Ectodermal cell (in vitro differentiated cells): Measurements from ENCODE around the gene ABCC8.
A peak's percentile ranks its signal among the peaks of the same experiment; 100 is the strongest.

ENCODE experiments used
- H3K27ac ChIP-seq: 2 replicates; pipeline ENCODE4 v1.7.0; 2013; ENCODE audit warnings: mild to moderate bottlenecking, low read depth, low read length; ENCODE audit not compliant: insufficient read depth, poor library complexity, severe bottlenecking
- H3K27me3 ChIP-seq: 2 replicates; pipeline ENCODE4 v1.7.0; 2013; ENCODE audit warnings: mild to moderate bottlenecking, low read length; ENCODE audit not compliant: insufficient read depth, control insufficient read depth, poor library complexity, severe bottlenecking
- H3K36me3 ChIP-seq: one replicate; pipeline ENCODE4 v1.7.0; 2013; ENCODE audit warnings: low read length; ENCODE audit not compliant: control insufficient read depth, insufficient read depth
- H3K4me1 ChIP-seq: one replicate; pipeline ENCODE4 v1.7.0; 2013; ENCODE audit warnings: low read length; ENCODE audit not compliant: control insufficient read depth, insufficient read depth
- H3K4me3 ChIP-seq: 2 replicates; pipeline ENCODE4 v1.7.0; 2013; ENCODE audit warnings: low read depth, low read length, control low read depth; ENCODE audit not compliant: insufficient read depth
- H3K9me3 ChIP-seq: 2 replicates; pipeline ENCODE4 v1.7.0; 2013; ENCODE audit warnings: mild to moderate bottlenecking, low read length, moderate library complexity; ENCODE audit not compliant: control insufficient read depth
- WGBS, 2 experiments: methylation state at CpG; one replicate each; pipeline ENCODE4 v1.1.7; 2013; ENCODE audit warnings: missing lambda C conversion rate in 2 of 2; 5-methylcytosine and 5-hydroxymethylcytosine counted together

Gene ABCC8

DNA sequence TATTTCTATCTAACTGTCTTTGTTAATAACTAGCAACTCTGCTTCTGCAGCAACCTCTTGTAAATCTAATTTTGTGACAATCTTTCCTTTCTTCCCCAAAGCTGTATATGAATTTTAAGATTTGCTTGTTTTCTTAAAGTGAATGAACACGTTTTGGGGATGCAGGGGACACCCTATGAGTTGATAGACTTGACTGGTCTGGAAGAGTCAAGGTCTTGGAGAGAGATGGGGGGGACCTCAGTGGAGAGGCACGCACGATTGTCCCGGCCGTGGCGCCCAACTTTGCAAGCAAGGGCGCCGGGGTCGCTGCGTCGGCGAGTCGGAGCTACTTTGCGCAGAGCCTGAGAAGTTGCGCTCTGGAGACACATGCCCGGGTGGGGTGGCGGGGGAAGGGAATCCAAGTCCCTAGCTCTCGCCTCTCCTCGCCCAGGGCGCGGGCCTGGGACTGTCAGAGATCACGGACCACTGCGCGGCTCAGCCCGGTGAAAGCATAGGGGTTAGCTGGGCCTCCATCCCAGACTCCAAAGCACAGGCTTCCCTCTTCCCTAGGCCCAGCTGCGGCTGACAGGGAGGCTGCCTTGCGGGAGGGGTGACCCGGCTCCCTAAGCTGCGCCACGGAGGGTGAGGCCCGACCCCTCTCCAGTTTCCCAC lies 854 bp downstream of the ABCC8 start:
- H3K36me3 ChIP-seq, result no peaks in the 10 kb centered on the region
- no peak overlapping the region for H3K27ac ChIP-seq
- H3K9me3 ChIP-seq, result no peaks in the 10 kb centered on the region
- H3K27me3 ChIP-seq, result peaks cover 62% of the 10 kb centered on the region
- H3K4me1 ChIP-seq, result peaks cover 20% of the 10 kb centered on the region
- H3K4me3 ChIP-seq, result peak overlapping the region; percentile 54
- WGBS, 2 experiments, result 1 to 2% methylated on average over 31 of the region's 31 CpGs

DNA sequence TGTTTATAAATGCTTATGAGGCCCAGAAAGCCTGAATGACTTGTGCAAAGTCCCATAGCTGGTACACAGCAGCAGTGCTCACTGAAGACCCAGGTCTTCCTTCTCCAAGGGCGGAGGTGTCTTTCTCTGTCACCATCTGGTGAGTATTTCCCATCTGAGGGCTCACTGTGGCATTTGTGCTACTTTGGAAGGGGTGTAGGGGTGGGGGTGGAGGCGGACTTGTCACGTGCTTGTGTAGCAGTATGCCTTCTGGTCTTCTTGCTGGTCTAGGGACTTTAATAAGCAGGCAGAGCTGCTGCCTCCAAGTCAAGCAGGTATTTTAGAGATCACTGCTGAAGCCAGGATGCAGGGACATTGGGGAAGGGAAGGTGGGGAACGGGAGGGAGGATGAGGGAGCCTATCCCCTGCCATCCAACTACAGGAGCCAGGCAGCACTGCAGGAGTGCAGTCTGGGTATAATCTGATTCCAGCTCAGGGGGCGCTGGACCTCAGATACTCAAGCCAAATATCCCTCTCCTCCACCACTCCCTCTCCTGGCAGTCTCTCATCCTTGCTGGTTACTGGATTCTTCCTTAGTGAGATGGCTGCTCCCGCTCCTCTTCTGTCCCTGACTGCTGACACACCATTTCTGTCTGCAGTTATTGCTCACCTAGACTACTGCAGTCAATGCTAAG lies 3.4 kb downstream of the ABCC8 start:
- peaks cover 20% of the 10 kb centered on the region for H3K4me1 ChIP-seq
- H3K36me3 ChIP-seq, result no peaks in the 10 kb centered on the region
- WGBS, 2 experiments, result 44 to 50% methylated on average over 6 of the region's 6 CpGs
- peaks cover 51% of the 10 kb centered on the region for H3K27me3 ChIP-seq
- H3K4me3 ChIP-seq, result no peak overlapping the region
- no peaks in the 10 kb centered on the region for H3K9me3 ChIP-seq
- H3K27ac ChIP-seq, result no peak overlapping the region

GRCh38 chr11:17472467-17472866 lies 4.2 kb downstream of the ABCC8 start:
- Histone ChIP-seq H3K4me3 (no peak overlapping the region), H3K9me3 (no peaks in the 10 kb centered on the region), H3K36me3 (no peaks in the 10 kb centered on the region), H3K27me3 (peaks cover 44% of the 10 kb centered on the region), H3K4me1 (peaks cover 20% of the 10 kb centered on the region), H3K27ac (no peak overlapping the region)
- 30 to 32% methylated on average over 3 of the region's 3 CpGs for WGBS, 2 experiments

GRCh38 chr11:17471501-17471900 lies 5.1 kb downstream of the ABCC8 start:
- Histone ChIP-seq H3K27me3 (peaks cover 34% of the 10 kb centered on the region), H3K4me1 (peaks cover 20% of the 10 kb centered on the region), H3K27ac (no peak overlapping the region), H3K36me3 (no peaks in the 10 kb centered on the region), H3K9me3 (no peaks in the 10 kb centered on the region), H3K4me3 (no peak overlapping the region)
- 91 to 94% methylated on average over 3 of the region's 3 CpGs for WGBS, 2 experiments

GRCh38 chr11:17469998-17470397 lies 6.6 kb downstream of the ABCC8 start:
- no peak overlapping the region for H3K27ac ChIP-seq
- no peak overlapping the region for H3K4me3 ChIP-seq
- H3K27me3 ChIP-seq, result peaks cover 19% of the 10 kb centered on the region
- WGBS, 2 experiments, result 97% methylated on average over 6 of the region's 6 CpGs
- H3K4me1 ChIP-seq, result peaks cover 14% of the 10 kb centered on the region
- no peaks in the 10 kb centered on the region for H3K36me3 ChIP-seq
- no peaks in the 10 kb centered on the region for H3K9me3 ChIP-seq

- Histone ChIP-seq H3K27me3 (peaks cover 3% of the 10 kb centered on the region), H3K9me3 (no peaks in the 10 kb centered on the region), H3K27ac (no peak overlapping the region), H3K4me3 (no peak overlapping the region), H3K36me3 (no peaks in the 10 kb centered on the region), H3K4me1 (peaks cover 12% of the 10 kb centered on the region)
- WGBS, 2 experiments, result 91 to 96% methylated on average over 4 of the region's 4 CpGs
These were observed 8.5 kb downstream of the ABCC8 start for GRCh38 chr11:17468122-17468521.

GRCh38 chr11:17463546-17464174 lies 13.0 kb downstream of the ABCC8 start:
- H3K27me3 ChIP-seq, result no peaks in the 10 kb centered on the region
- H3K36me3 ChIP-seq, result no peaks in the 10 kb centered on the region
- no peak overlapping the region for H3K4me3 ChIP-seq
- H3K27ac ChIP-seq, result no peak overlapping the region
- no peaks in the 10 kb centered on the region for H3K9me3 ChIP-seq
- WGBS, 2 experiments, result 89 to 96% methylated on average over 10 to 11 of the region's 11 CpGs
- H3K4me1 ChIP-seq, result no peaks in the 10 kb centered on the region

- no peaks in the 10 kb centered on the region for H3K9me3 ChIP-seq
- no peak overlapping the region for H3K27ac ChIP-seq
- WGBS, 2 experiments, result 86 to 89% methylated on average over 11 to 12 of the region's 13 CpGs
- peaks cover 5% of the 10 kb centered on the region for H3K4me1 ChIP-seq
- no peaks in the 10 kb centered on the region for H3K27me3 ChIP-seq
- H3K4me3 ChIP-seq, result no peak overlapping the region
- no peaks in the 10 kb centered on the region for H3K36me3 ChIP-seq
These were observed 13.7 kb downstream of the ABCC8 start for GRCh38 chr11:17462940-17463339.

DNA sequence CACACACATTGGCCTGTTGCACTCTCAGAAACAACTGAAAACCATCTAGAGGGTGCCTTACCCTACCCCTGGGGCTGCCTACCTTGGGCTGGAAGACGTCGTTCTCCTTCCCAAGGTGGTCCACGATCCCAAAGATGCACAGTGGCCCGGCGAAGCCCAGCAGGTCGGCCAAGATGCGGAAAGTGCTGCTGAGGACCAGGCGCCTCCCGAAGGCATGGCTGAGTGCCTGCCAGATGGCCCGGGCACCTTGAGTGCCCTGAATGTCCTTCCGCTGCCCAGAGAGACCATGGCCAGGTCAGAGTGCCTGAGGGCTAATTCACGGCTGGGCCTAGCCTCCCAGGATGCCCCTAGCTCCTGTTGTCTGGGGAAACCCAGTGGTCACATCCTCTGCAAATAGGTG lies 16.2 kb downstream of the ABCC8 start:
- Histone ChIP-seq H3K9me3 (no peaks in the 10 kb centered on the region), H3K4me3 (no peak overlapping the region), H3K4me1 (peaks cover 12% of the 10 kb centered on the region), H3K27me3 (no peaks in the 10 kb centered on the region), H3K36me3 (no peaks in the 10 kb centered on the region), H3K27ac (no peak overlapping the region)
- 94 to 95% methylated on average over 12 of the region's 12 CpGs for WGBS, 2 experiments

DNA sequence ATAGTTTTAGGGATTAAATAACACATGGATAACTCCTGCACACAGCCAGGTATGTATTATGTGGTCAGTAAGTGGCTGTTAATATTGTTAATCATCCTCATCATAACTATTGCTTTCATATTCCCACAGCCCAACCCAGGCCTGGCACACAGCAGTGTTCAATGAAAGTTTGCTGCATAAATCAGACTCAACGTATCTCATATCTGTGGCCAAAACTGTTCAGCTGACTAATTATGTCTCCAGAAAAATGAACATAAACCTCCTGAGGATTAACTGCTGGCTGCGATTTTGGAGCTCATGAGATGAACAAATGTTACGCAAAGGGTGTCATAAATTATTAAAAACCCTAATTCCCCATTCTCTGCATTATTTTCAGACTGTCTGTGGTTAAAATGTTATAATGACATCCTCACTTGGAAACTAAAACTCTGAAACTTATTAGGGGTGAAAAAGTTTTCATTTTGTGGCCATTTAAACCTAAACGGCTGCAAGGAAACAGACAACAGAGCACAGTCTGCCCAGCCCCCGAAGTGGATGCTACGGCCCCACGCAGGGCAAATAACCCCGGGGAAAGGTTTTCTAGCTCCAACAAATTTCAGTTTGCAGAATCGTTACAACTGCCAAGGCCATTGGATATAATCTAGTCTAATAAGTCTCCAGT lies 17.3 kb downstream of the ABCC8 start:
- H3K27ac ChIP-seq, result no peak overlapping the region
- no peaks in the 10 kb centered on the region for H3K9me3 ChIP-seq
- no peak overlapping the region for H3K4me3 ChIP-seq
- no peaks in the 10 kb centered on the region for H3K36me3 ChIP-seq
- peaks cover 12% of the 10 kb centered on the region for H3K4me1 ChIP-seq
- H3K27me3 ChIP-seq, result no peaks in the 10 kb centered on the region
- 85 to 87% methylated on average over 9 of the region's 9 CpGs for WGBS, 2 experiments
